Keratinocyte (primary cell): ENCODE results near the gene PCMTD2. TPM values are rescaled to one million over a fixed set of nuclear protein-coding genes. Genes with fewer than 3 reads are reported as not detected.

Experiments used
- DNase-seq: peaks from one replicate; pipeline ENCODE4 v3.0.0-alpha.2; 2011; ENCODE audit warnings: low read depth, missing footprints, low spot score
- FAIRE-seq: peaks from 2 replicates; lab custom pipeline; 2011; peaks lifted over from hg19 to GRCh38; lab: Jason Lieb, UNC
- H2AFZ ChIP-seq: 2 replicates; pipeline ENCODE4 v1.6.0; 2012; ENCODE audit warnings: low read length, control low read depth, inconsistent platforms; ENCODE audit not compliant: control insufficient read depth
- H3K27ac ChIP-seq: 2 replicates; pipeline ENCODE4 v1.5.1; 2011; ENCODE audit warnings: low read length; ENCODE audit not compliant: control insufficient read depth, insufficient read depth
- H3K27me3 ChIP-seq: 3 replicates; pipeline ENCODE4 v1.6.0; 2011; ENCODE audit warnings: low read length; ENCODE audit not compliant: control insufficient read depth, insufficient read depth; ENCODE audit errors: extremely low read depth
- H3K36me3 ChIP-seq, 2 experiments: 2 replicates in 1 of 2; 3 replicates in 1 of 2; pipeline ENCODE4 v1.5.1; 2011; ENCODE audit warnings: low read length in 2 of 2, mild to moderate bottlenecking in 1 of 2; ENCODE audit not compliant: control insufficient read depth in 2 of 2, insufficient read depth in 2 of 2; ENCODE audit errors: extremely low read depth in 1 of 2
- H3K4me1 ChIP-seq: 3 replicates; pipeline ENCODE4 v1.5.1; 2011; ENCODE audit warnings: low read length; ENCODE audit not compliant: control insufficient read depth, insufficient read depth; ENCODE audit errors: extremely low read depth
- H3K4me2 ChIP-seq: 3 replicates; pipeline ENCODE4 v1.6.0; 2011; ENCODE audit warnings: low read depth, low read length; ENCODE audit not compliant: control insufficient read depth, insufficient read depth; ENCODE audit errors: extremely low read depth
- H3K4me3 ChIP-seq, 3 experiments: fragments of 200-600 bp in 1 of 3; sonication (generic) in 1 of 3; 2 replicates in 2 of 3; 3 replicates in 1 of 3; pipeline ENCODE4 v1.5.1; 2011 to 2016; ENCODE audit warnings: low read length in 3 of 3, mild to moderate bottlenecking in 3 of 3, control low read depth in 2 of 3, inconsistent platforms in 1 of 3, low read depth in 1 of 3, mixed read lengths in 1 of 3, mixed run types in 1 of 3, moderate library complexity in 1 of 3; ENCODE audit not compliant: control insufficient read depth in 2 of 3, insufficient read depth in 2 of 3; ENCODE audit errors: extremely low read depth in 1 of 3
- H3K79me2 ChIP-seq: 2 replicates; pipeline ENCODE4 v1.6.0; 2012; ENCODE audit warnings: low read length; ENCODE audit not compliant: control insufficient read depth, insufficient read depth
- H3K9ac ChIP-seq: 3 replicates; pipeline ENCODE4 v1.6.0; 2011; ENCODE audit warnings: low read length; ENCODE audit not compliant: control insufficient read depth, insufficient read depth; ENCODE audit errors: extremely low read depth
- H3K9me1 ChIP-seq: 3 replicates; pipeline ENCODE4 v1.6.0; 2011; ENCODE audit warnings: low read length; ENCODE audit not compliant: control insufficient read depth, insufficient read depth; ENCODE audit errors: extremely low read depth
- H3K9me3 ChIP-seq: 2 replicates; pipeline ENCODE4 v1.5.1; 2012; ENCODE audit warnings: low read depth, low read length; ENCODE audit not compliant: control insufficient read depth
- H4K20me1 ChIP-seq: 3 replicates; pipeline ENCODE4 v1.6.0; 2011; ENCODE audit warnings: low read length; ENCODE audit not compliant: control insufficient read depth, insufficient read depth; ENCODE audit errors: extremely low read depth
- EZH2 ChIP-seq: IDR thresholded peaks from one replicate; pipeline ENCODE4 v1.6.1; 2012; ENCODE audit warnings: inconsistent platforms, mild to moderate bottlenecking, low read length, moderate library complexity
- dilution Hi-C: fragments of 300-500 bp; cut with MboI; formaldehyde crosslinking; loops from one replicate; pipeline ENCODE4 v1.7.0; 2020; ENCODE audit warnings: low sequenced_read_pairs; ENCODE audit not compliant: extremely low pct_ligation_motif_present
- polyA plus RNA-seq, 5 experiments: library from polyadenylated mRNA; depleted of rRNA in 3 of 5; stranded (reverse) in 3 of 5; stranded (forward) in 1 of 5; unstranded in 1 of 5; fragments of >200 nt; gene quantifications; 1 replicate in 1 of 5; 2 replicates in 3 of 5; 3 replicates in 1 of 5; pipeline versions ENCODE4 v1.2.1 to v1.2.3, GENCODE V29; 2011 to 2012; ENCODE audit warnings: missing spikeins in 2 of 5, low read depth in 1 of 5, low replicate concordance in 1 of 5
- TF ChIP-seq, protein P1 (sequence below), 3 experiments: IDR thresholded peaks in 1 of 3; conservative IDR thresholded peaks in 1 of 3; optimal IDR thresholded peaks in 1 of 3; 2 replicates in 2 of 3; 3 replicates in 1 of 3; pipeline versions ENCODE3 to v1.5.1; 2011; ENCODE audit warnings: low read length in 3 of 3, mild to moderate bottlenecking in 3 of 3, moderate library complexity in 2 of 3, control low read depth in 1 of 3, inconsistent platforms in 1 of 3; ENCODE audit not compliant: insufficient read depth in 2 of 3; ENCODE audit errors: extremely low read depth in 1 of 3

PCMTD2 gene
- polyA plus RNA-seq, 1 donor (not counting 4 experiments of a cell fraction or from before 2014, with no cell fraction given): 25.8 TPM

DNA sequence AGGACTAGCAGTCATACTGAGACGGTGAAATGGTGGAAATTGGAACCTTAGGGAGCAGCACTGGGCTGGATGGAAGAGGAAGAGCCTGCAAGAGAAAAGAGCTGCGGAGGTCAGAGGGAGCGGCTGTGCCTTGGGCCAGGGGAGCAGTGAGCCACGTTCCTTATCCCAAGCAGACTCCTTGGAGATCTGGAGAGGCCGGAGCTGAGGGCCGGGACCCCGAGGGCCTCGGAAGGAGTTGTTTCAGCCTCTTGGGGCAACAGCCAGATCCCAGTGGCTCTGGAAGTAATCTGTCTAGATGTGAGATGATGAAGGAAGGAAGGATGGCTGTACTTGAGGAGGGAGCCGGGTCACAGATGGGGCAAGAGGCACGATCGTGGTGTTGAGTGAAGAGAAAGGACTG is 16.1 kb downstream of the PCMTD2 start:
- dilution Hi-C loops: no loop called here
- Histone ChIP-seq H3K9me3 (no peaks in the 10 kb centered on the region), H3K36me3 (no peaks in the 10 kb centered on the region), H3K27me3 (no peaks in the 10 kb centered on the region), H3K79me2 (no peaks in the 10 kb centered on the region), H2AFZ (no peak overlapping the region), H3K4me3 (no peak overlapping the region), H3K9ac (no peak overlapping the region), H3K4me1 (no peaks in the 10 kb centered on the region), H3K27ac (no peak overlapping the region), H3K9me1 (no peaks in the 10 kb centered on the region), H3K4me2 (no peak overlapping the region), H4K20me1 (no peaks in the 10 kb centered on the region)
- no peak for TF ChIP-seq EZH2
- TF ChIP-seq, protein P1, sequence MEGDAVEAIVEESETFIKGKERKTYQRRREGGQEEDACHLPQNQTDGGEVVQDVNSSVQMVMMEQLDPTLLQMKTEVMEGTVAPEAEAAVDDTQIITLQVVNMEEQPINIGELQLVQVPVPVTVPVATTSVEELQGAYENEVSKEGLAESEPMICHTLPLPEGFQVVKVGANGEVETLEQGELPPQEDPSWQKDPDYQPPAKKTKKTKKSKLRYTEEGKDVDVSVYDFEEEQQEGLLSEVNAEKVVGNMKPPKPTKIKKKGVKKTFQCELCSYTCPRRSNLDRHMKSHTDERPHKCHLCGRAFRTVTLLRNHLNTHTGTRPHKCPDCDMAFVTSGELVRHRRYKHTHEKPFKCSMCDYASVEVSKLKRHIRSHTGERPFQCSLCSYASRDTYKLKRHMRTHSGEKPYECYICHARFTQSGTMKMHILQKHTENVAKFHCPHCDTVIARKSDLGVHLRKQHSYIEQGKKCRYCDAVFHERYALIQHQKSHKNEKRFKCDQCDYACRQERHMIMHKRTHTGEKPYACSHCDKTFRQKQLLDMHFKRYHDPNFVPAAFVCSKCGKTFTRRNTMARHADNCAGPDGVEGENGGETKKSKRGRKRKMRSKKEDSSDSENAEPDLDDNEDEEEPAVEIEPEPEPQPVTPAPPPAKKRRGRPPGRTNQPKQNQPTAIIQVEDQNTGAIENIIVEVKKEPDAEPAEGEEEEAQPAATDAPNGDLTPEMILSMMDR (optimal IDR thresholded peaks at IDR 0.05 in 1 of 3, IDR thresholded peaks at IDR 0.05 in 1 of 3, conservative IDR thresholded peaks at IDR 0.05 in 1 of 3; ENCODE audit: extremely low read depth in 1 of 3, insufficient read depth in 2 of 3, low read length in 3 of 3): no peak
- DNase-seq (no peak), FAIRE-seq (no peak)

DNA sequence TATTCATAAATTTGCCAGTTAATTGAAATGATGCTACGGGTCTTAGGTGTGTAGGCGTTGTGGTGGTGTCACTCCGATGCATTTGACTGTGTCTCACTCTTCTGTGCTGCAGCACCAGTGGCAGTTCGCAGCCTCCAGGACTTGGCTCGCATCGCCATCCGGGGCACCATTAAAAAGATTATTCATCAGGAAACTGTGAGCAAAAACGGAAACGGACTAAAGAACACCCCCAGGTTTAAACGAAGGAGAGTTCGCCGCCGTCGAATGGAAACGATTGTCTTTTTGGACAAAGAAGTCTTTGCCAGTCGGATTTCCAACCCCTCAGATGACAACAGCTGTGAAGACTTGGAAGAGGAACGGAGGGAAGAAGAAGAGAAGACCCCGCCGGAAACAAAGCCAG is 17.6 kb downstream of the PCMTD2 start:
- no peak for FAIRE-seq

More for the DNA sequence above, 17.6 kb downstream of the PCMTD2 start:
- TF ChIP-seq, protein P1 (optimal IDR thresholded peaks at IDR 0.05 in 1 of 3, IDR thresholded peaks at IDR 0.05 in 1 of 3, conservative IDR thresholded peaks at IDR 0.05 in 1 of 3; ENCODE audit: extremely low read depth in 1 of 3, insufficient read depth in 2 of 3, low read length in 3 of 3): no peak
- TF ChIP-seq EZH2: no peak
- H4K20me1 ChIP-seq: no peaks in the 10 kb centered on the region
- H3K9ac ChIP-seq: no peak overlapping the region
- DNase-seq: no peak
- no peak overlapping the region for H3K4me2 ChIP-seq
- H3K27me3 ChIP-seq: no peaks in the 10 kb centered on the region
- dilution Hi-C loops: no loop called here
- H3K9me1 ChIP-seq: no peaks in the 10 kb centered on the region
- no peak overlapping the region for H3K27ac ChIP-seq
- no peaks in the 10 kb centered on the region for H3K9me3 ChIP-seq
- H2AFZ ChIP-seq: no peak overlapping the region
- H3K4me3 ChIP-seq: no peak overlapping the region
- no peaks in the 10 kb centered on the region for H3K4me1 ChIP-seq
- H3K79me2 ChIP-seq: no peaks in the 10 kb centered on the region
- no peaks in the 10 kb centered on the region for H3K36me3 ChIP-seq
